RWPE1 (cell line): ENCODE data around the gene ASB5.
"Not testable (repeated sequence)": the region's sequence is repeated elsewhere in the genome, so short reads cannot be mapped to it uniquely, and the experiment has no call there.

ENCODE experiments used
- CTCF ChIA-PET: fragments of 350-600 bp; sonication (Branson Sonifier 250); formaldehyde crosslinking; extraction: SDS; loops from one replicate; lab custom pipeline; 2021; lab: Yijun Ruan, JAX
- POLR2A ChIA-PET: fragments of 400-600 bp; formaldehyde crosslinking; extraction: SDS; loops from one replicate; lab custom pipeline; 2020; ENCODE audit warnings: antibody characterized with exemption; ENCODE audit not compliant: low non-redundant PET; lab: Yijun Ruan, JAX
- DNase-seq: peaks from one replicate; pipeline ENCODE4 v3.0.0; 2012; ENCODE audit warnings: low spot score
- H3K27ac ChIP-seq: fragments of 450-650 bp; 2 replicates; pipeline ENCODE4 v1.5.1; 2017
- CTCF ChIP-seq: fragments of 450-650 bp; conservative IDR thresholded peaks from 2 replicates; pipeline ENCODE4 v1.5.1; 2017; ENCODE audit warnings: low read depth, mild to moderate bottlenecking

ASB5 gene

GRCh38 chr4:176306837-176307665, 38.0 kb upstream of the ASB5 start:
- H3K27ac ChIP-seq: no peak overlapping the region
- ChIA-PET CTCF (interaction anchor here (1.3 kb wide), 1 partner anchor 10 kb away, joined by 3 read pairs; no protein-coding TSS in a partner anchor), POLR2A (no interaction called here)
- DNase-seq: no peak
- TF ChIP-seq CTCF: no peak

- no peak for DNase-seq
- CTCF ChIA-PET: no interaction called here
- H3K27ac ChIP-seq: no peak overlapping the region
- no peak for TF ChIP-seq CTCF
- POLR2A ChIA-PET: no interaction called here
Observed at GRCh38 chr4:176303938-176304337, 34.9 kb upstream of the ASB5 start.

DNA sequence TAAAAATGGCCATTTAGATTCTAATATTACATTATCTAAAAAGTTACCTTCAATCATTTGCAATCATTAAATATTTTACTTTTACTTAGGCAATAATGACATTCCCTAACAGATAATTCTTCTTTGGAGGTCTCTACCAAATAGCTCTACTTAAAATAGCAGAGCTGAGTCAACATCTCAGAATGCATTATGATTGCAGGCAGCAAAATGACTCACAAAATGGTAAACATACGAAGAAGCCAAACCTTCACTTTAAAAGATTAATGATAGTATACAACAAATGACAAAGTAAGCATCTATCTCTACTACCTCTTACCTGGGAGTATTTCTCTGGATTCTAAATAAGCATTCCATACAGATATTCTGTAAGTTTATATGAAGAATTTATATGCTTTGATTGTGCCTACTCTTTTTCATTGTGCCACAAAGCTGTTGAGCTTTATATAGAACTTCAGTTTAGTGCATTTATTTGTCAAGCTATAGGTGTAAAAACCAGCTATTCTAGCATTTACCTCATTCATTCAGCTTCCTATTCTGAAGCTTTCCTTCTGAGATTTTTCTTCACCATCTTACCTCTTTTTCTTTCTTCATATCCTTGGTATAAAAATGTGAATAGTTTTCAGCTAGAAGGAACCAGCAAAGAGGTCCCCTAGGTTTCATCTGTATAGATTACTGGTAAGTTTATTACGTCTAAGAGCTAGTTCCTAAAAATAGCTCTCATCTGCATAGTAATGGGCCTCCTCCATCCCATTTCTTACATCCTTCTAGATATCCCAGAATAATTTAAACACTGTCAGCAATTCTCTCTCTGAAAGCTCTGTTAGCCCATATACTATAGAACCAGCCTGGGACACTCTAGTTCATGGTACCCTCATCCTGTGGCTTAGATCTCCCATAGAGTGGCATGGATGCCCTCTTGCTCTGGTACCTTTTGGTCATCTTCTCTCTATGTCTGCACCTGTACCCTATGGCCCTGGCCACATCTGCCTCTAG, 33.6 kb upstream of the ASB5 start:
- TF ChIP-seq CTCF: no peak
- peak; percentile 62 for DNase-seq
- CTCF ChIA-PET: interaction anchor here (0.6 kb wide), 1 partner anchor 16 kb away, joined by 4 read pairs; no protein-coding TSS in a partner anchor
- no peak overlapping the region for H3K27ac ChIP-seq
- POLR2A ChIA-PET: no interaction called here

GRCh38 chr4:176300565-176300964, 31.5 kb upstream of the ASB5 start:
- DNase-seq: no peak
- ChIA-PET POLR2A (no interaction called here), CTCF (no interaction called here)
- no peak for TF ChIP-seq CTCF
- no peak overlapping the region for H3K27ac ChIP-seq

DNA sequence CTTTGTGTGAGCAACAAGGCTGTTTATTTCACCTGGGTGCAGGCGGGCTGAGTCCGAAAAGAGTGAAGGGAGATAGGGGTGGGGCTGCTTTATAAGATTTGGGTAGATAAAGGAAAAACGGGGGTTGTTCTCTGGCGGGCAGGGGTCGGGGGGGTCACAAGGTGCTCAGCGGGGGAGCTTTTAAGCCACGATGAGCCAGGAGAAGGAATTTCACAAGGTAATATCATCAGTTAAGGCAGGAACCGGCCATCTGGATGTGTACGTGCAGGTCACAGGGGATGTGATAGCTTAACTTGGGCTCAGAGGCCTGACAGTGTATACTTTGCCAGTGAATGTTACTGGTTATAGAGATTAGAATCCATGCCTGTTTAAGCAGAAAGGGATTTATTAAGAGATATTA, 31.0 kb upstream of the ASB5 start:
- POLR2A ChIA-PET: no interaction called here
- TF ChIP-seq CTCF: no peak

GRCh38 chr4:176298664-176299063, 29.6 kb upstream of the ASB5 start:
- CTCF ChIA-PET: no interaction called here
- no peak overlapping the region for H3K27ac ChIP-seq
- DNase-seq: no peak
- POLR2A ChIA-PET: no interaction called here
- no peak for TF ChIP-seq CTCF

More for the DNA sequence above, 31.0 kb upstream of the ASB5 start:
- CTCF ChIA-PET: no interaction called here
- no peak overlapping the region for H3K27ac ChIP-seq
- DNase-seq: no peak

DNA sequence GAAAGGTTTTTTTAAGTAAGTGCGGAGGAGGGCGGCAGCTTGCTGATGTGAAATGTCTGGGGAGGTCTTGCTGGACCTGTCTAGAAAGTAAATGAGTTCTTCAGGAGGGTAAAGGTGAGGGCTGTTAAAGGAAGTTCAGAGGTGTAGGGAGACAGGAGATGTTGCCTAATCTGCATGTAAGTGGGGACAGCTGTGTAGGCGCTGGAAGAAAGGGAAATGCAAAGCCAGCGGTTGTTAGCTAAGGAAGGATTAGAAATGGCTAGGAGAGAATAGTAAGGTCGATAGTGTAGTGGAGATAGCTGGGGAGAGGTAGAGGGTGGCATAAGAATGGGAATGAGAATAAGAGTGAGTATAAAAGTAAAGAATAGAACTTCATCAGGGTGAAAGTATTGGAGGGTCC, 26.9 kb upstream of the ASB5 start:
- H3K27ac ChIP-seq, POLR2A ChIA-PET, DNase-seq, CTCF ChIA-PET: not testable (repeated sequence)
